GM10266 (cell line): ENCODE results near the gene REXO1.
A peak's percentile ranks its signal among the peaks of the same experiment; 100 is the strongest.
"Not testable (repeated sequence)": the region's sequence is repeated elsewhere in the genome, so short reads cannot be mapped to it uniquely, and the experiment has no call there.

Experiments
- DNase-seq: peaks from one replicate; pipeline ENCODE4 v3.0.0; 2012; ENCODE audit errors: extremely low spot score
- CTCF ChIP-seq: IDR thresholded peaks from 2 replicates; pipeline ENCODE4 v1.5.1; 2012; ENCODE audit warnings: mild to moderate bottlenecking, low read depth; ENCODE audit not compliant: control insufficient read depth, insufficient read depth; ENCODE audit errors: missing control alignments

REXO1 gene

DNA sequence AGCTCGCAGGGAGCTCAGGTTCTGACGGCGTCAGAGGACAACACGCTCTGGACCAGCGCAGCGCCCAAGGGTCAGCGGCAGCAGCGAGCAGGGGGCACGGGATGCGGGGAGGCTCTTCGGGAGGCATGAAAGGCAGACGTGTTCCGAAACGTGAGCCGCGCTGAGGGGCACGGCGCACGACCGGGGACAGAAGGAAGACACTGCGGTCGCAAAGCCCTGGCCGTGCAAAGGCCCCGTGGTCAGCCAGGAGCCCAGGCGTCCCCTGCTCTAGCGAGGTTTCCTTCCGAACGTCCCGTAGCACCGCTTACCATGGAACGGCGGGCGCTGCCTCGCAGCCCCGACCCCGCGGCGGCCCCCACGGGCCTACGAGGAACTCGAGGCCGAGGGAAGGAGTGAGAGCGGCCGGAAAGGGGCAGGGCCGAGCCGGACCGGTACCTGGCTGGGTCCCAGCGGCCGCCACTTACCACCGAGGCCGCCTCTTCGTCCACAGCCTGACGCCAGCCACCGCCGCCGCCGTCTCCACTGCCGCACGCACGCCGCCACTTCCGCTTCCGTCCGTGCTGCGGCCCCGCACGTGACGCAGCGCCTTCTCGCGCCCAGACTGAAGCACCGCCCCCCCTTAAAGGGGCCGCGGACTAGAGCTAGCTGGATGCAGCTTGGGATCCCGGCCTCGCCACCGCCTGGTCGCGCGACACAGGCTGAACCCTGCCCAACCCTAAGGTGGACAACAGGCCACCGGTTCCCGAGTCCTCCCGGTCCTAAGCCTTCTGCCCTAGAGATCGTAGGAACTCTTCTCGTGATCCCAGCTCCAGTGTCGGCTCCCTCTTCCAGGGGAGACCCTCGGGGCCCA is 27.6 kb upstream of the REXO1 start:
- peak; percentile 12 for TF ChIP-seq CTCF
- DNase-seq = peak; percentile 95

GRCh38 chr19:1875265-1875645 is 27.0 kb upstream of the REXO1 start:
- DNase-seq = not testable (repeated sequence)

GRCh38 chr19:1874554-1875185 is 26.4 kb upstream of the REXO1 start:
- peak; percentile 36 for DNase-seq
- TF ChIP-seq CTCF = no peak

DNA sequence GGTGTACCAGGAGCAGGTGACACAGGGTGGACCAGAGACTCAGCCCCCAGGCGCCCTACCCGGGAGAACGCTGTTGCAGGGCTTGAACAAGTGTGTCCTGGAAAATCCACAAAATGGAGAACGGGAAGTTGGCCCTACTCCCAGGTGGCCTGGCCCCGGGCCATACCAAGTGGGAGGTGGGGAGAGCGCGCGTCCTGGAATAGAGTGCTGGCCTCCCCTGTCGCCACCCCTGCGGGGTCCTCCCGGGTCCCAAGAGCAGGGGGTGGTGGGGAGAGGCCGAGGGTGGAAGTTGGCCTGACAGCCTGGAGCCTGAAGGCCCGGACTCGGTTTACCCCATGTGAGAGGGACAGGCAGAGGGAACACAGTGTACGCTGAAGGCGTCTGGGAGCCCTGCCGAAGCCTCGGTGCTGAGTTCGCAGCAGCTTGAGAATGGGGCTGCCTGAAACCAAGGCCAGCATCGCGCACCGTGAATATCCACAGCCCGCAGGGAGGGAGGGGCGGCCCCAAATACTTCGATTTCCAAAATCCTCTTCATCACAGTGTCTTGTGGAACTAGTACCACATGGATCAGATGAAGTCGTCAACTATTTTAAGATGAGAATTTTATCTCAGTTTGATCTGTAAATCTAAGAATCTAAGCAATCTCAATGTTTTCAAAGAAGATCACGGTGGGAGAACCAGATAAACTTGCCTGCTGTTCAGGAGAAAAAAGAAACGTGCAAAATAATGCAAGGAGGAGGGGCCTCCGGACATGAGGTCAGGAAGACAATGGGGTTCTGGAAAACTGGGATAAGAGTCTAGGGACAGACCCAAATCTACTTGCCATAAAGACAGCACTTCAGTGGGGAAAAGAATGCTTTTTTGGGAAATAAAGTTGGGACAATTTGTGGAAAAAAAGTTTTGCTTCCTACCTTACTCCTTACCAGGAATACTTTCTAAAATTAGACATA is 25.5 kb upstream of the REXO1 start:
- no peak for DNase-seq

DNA sequence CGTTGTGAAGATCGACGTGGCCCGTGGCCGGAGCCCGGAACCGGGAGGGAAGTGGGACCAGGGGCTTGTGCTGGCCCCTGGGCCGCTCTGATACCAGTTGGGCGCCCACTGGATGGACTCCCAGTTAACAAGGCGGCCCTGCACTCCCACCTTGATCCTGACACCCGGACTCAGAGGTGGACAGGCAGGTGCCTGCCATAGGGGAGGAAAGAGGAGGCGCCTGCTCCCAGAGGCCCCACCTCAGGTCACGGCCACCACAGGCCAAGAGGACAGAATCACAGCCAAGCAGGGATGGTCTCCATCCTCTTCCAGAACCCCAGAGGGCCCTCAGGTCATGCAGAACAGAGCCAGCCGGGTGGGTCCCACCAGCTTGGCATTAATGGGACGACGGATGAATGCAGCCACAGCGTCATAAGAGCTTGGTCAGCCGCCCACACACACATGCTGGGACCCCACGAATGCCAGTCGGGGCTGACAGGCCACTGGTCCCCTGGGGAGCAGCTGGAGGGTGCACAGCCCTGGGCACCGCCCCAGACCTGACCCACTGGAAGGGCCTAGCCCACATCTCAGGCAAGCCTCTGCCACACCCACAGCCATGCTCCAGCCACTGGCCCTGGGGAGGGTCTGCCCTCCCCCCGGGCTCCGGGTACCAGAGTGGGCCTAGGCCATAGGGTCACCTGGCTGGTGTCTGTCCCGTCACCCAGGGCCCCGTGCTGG is 24.7 kb upstream of the REXO1 start:
- no peak for TF ChIP-seq CTCF

More for the DNA sequence above, 25.5 kb upstream of the REXO1 start:
- TF ChIP-seq CTCF = no peak

DNA sequence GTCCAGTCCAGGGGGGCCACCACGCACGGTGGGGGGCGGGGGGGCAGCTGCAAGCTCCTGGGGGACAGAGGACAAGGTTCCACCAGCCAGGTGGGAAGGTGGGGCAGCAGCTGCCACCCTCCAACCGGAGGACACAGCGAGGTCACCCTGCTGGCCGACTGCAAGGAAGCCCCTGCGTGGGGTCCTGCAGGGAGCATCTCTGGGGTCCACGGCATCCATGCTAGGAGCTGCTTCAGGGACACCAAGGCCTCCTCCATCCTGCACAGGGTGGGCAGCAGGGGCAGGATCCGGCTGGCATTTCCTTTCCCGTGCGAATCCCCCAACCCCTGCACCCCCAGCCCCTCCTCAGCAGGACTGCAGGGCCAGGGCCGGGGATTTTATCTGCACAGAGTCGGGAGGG is 23.3 kb upstream of the REXO1 start:
- DNase-seq = no peak
- no peak for TF ChIP-seq CTCF

More for the DNA sequence above, 24.7 kb upstream of the REXO1 start:
- no peak for DNase-seq

- TF ChIP-seq CTCF = no peak
- no peak for DNase-seq
These were observed 22.9 kb upstream of the REXO1 start for GRCh38 chr19:1871140-1871597.
